GM21619 (cell line): ENCODE measurements around the gene LRRC10B.

ENCODE experiments used
- ATAC-seq: cut with Tn5 transposase; IDR thresholded peaks from one replicate; pipeline ENCODE4 v1.9.1; 2021; ENCODE audit not compliant: unreplicated experiment

The LRRC10B gene

GRCh38 chr11:61507012-61507768 is 1.4 kb upstream of the LRRC10B start:
- ATAC-seq: no peak

- no peak for ATAC-seq
These were observed 787 bp downstream of the LRRC10B start for GRCh38 chr11:61509043-61510029.

GRCh38 chr11:61510166-61510919 is 1.8 kb downstream of the LRRC10B start:
- ATAC-seq: no peak

GRCh38 chr11:61510974-61511373 is 2.4 kb downstream of the LRRC10B start:
- no peak for ATAC-seq

GRCh38 chr11:61511383-61511782 is 2.8 kb downstream of the LRRC10B start:
- no peak for ATAC-seq

GRCh38 chr11:61512435-61512834 is 3.9 kb downstream of the LRRC10B start:
- no peak for ATAC-seq

GRCh38 chr11:61513143-61513765 is 4.7 kb downstream of the LRRC10B start:
- ATAC-seq: no peak

GRCh38 chr11:61514050-61514917 is 5.7 kb downstream of the LRRC10B start:
- ATAC-seq: no peak

GRCh38 chr11:61515686-61516085 is 7.1 kb downstream of the LRRC10B start:
- ATAC-seq: no peak

- no peak for ATAC-seq
These were observed 7.6 kb downstream of the LRRC10B start for GRCh38 chr11:61516191-61516590.

- ATAC-seq: no peak
These were observed 8.4 kb downstream of the LRRC10B start for GRCh38 chr11:61516675-61517572.

- ATAC-seq: no peak
These were observed 9.7 kb downstream of the LRRC10B start for GRCh38 chr11:61518032-61518795.

- ATAC-seq: no peak
These were observed 14.3 kb downstream of the LRRC10B start for GRCh38 chr11:61522881-61523280.

GRCh38 chr11:61524446-61524845 is 15.9 kb downstream of the LRRC10B start:
- ATAC-seq: no peak

GRCh38 chr11:61524963-61525587 is 16.5 kb downstream of the LRRC10B start:
- ATAC-seq: no peak

GRCh38 chr11:61526229-61526628 is 17.7 kb downstream of the LRRC10B start:
- no peak for ATAC-seq

GRCh38 chr11:61526956-61527731 is 18.6 kb downstream of the LRRC10B start:
- ATAC-seq: no peak
